Natural killer cell treated with Interleukin-12 subunit alpha and Interleukin-12 subunit beta and Interleukin-15 and Interleukin-18, amount 100 ng/mL, for 72 hours (primary cell): ENCODE data around the gene C4orf54. TPM values are rescaled to one million over a fixed set of nuclear protein-coding genes. Genes with fewer than 3 reads are reported as not detected.

Experiments used
- ATAC-seq, 2 donors: fragments of 150-1000 bp; cut with Tn5 transposase in 1 of 2; sonication (Bioruptor Pico), chemical (Tn5 transposase) in 1 of 2; 2 replicates each; pipeline ENCODE4 v1.10.0; 2021
- DNase-seq: peaks from one replicate; pipeline ENCODE4 v3.0.0; 2022; ENCODE audit warnings: low spot score
- H3K27ac Mint-ChIP-seq, 2 donors: 1 replicate in 1 of 2; 2 replicates in 1 of 2; pipeline ENCODE4 v1.8.0; 2022; ENCODE audit warnings: mixed read lengths in 2 of 2, mild to moderate bottlenecking in 1 of 2, moderate library complexity in 1 of 2
- H3K27me3 Mint-ChIP-seq, 2 donors: 1 replicate in 1 of 2; 2 replicates in 1 of 2; pipeline ENCODE4 v1.8.0; 2022; ENCODE audit warnings: mixed read lengths in 2 of 2
- H3K36me3 Mint-ChIP-seq: one replicate; pipeline ENCODE4 v1.8.0; 2022; ENCODE audit warnings: mixed read lengths
- H3K4me1 Mint-ChIP-seq, 2 donors: 1 replicate in 1 of 2; 2 replicates in 1 of 2; pipeline ENCODE4 v1.8.0; 2022; ENCODE audit warnings: low read depth in 2 of 2, mixed read lengths in 2 of 2, mild to moderate bottlenecking in 1 of 2
- H3K4me3 Mint-ChIP-seq: one replicate; pipeline ENCODE4 v1.8.0; 2022; ENCODE audit warnings: mixed read lengths
- H3K9me3 Mint-ChIP-seq: 2 replicates; pipeline ENCODE4 v1.8.0; 2022; ENCODE audit warnings: mixed read lengths
- total RNA-seq, 2 donors: library from RNA; stranded (reverse); gene quantifications; one replicate each; pipeline ENCODE4 v1.2.3, GENCODE V29; 2022

The C4orf54 gene
- total RNA-seq: not detected

GRCh38 chr4:99657798-99658197 is at the start of gene C4orf54:
C4orf54 (minus strand) TSS chr4:99657828; CDS start chr4:99654648, 3,180 bp downstream.
- Mint-ChIP-seq H3K4me3 (no peak within 1 kb of the TSS), H3K27ac (no peak within 1 kb of the TSS), H3K4me1 (no peaks in the 10 kb centered on the region), H3K9me3 (no peaks in the 10 kb centered on the region), H3K27me3 (peaks cover 3 to 8% of the 10 kb centered on the region in 2 donors), H3K36me3 (no peaks in the 10 kb centered on the region)
- DNase-seq (no peak), ATAC-seq (no peak)

GRCh38 chr4:99705891-99706290 is 48.3 kb upstream of the C4orf54 start:
- H3K9me3 Mint-ChIP-seq: peaks cover 3% of the 10 kb centered on the region
- ATAC-seq (no peak), DNase-seq (no peak)
- H3K4me1 Mint-ChIP-seq: no peaks in the 10 kb centered on the region
- peaks cover 8% of the 10 kb centered on the region for H3K36me3 Mint-ChIP-seq
- no peak overlapping the region for H3K27ac Mint-ChIP-seq
- H3K4me3 Mint-ChIP-seq: no peak overlapping the region
- peaks cover 0 to 15% of the 10 kb centered on the region in 2 donors for H3K27me3 Mint-ChIP-seq

- peaks cover 13% of the 10 kb centered on the region for H3K36me3 Mint-ChIP-seq
- no peak overlapping the region for H3K27ac Mint-ChIP-seq
- no peaks in the 10 kb centered on the region for H3K4me1 Mint-ChIP-seq
- ATAC-seq (no peak), DNase-seq (no peak)
- H3K27me3 Mint-ChIP-seq: peaks cover 0 to 35% of the 10 kb centered on the region in 2 donors
- H3K4me3 Mint-ChIP-seq: no peak overlapping the region
- peaks cover 9% of the 10 kb centered on the region for H3K9me3 Mint-ChIP-seq
Measured at GRCh38 chr4:99696801-99697200, 39.2 kb upstream of the C4orf54 start.

- H3K9me3 Mint-ChIP-seq: peaks cover 12% of the 10 kb centered on the region
- ATAC-seq (no peak), DNase-seq (no peak)
- no peaks in the 10 kb centered on the region for H3K4me1 Mint-ChIP-seq
- H3K36me3 Mint-ChIP-seq: peaks cover 15% of the 10 kb centered on the region
- no peak overlapping the region for H3K4me3 Mint-ChIP-seq
- no peak overlapping the region for H3K27ac Mint-ChIP-seq
- peaks cover 3 to 24% of the 10 kb centered on the region in 2 donors for H3K27me3 Mint-ChIP-seq
Measured at GRCh38 chr4:99693140-99693539, 35.5 kb upstream of the C4orf54 start.

- Mint-ChIP-seq H3K27me3 (peaks cover 3 to 24% of the 10 kb centered on the region in 2 donors), H3K9me3 (peaks cover 12% of the 10 kb centered on the region), H3K4me3 (no peak overlapping the region), H3K27ac (no peak overlapping the region), H3K36me3 (peaks cover 15% of the 10 kb centered on the region), H3K4me1 (no peaks in the 10 kb centered on the region)
- DNase-seq (no peak), ATAC-seq (no peak)
Measured at GRCh38 chr4:99690990-99691389, 33.4 kb upstream of the C4orf54 start.

- H3K27me3 Mint-ChIP-seq: peaks cover 3 to 23% of the 10 kb centered on the region in 2 donors
- no peak overlapping the region for H3K4me3 Mint-ChIP-seq
- peaks cover 14% of the 10 kb centered on the region for H3K36me3 Mint-ChIP-seq
- H3K27ac Mint-ChIP-seq: no peak overlapping the region
- peaks cover 12% of the 10 kb centered on the region for H3K9me3 Mint-ChIP-seq
- DNase-seq: no peak
- ATAC-seq: no peak
- no peaks in the 10 kb centered on the region for H3K4me1 Mint-ChIP-seq
Measured at GRCh38 chr4:99690472-99690871, 32.8 kb upstream of the C4orf54 start.

GRCh38 chr4:99687120-99687519 is 29.5 kb upstream of the C4orf54 start:
- peaks cover 8% of the 10 kb centered on the region for H3K36me3 Mint-ChIP-seq
- no peak overlapping the region for H3K4me3 Mint-ChIP-seq

GRCh38 chr4:99685234-99685633 is 27.6 kb upstream of the C4orf54 start:
- Mint-ChIP-seq H3K4me1 (no peaks in the 10 kb centered on the region), H3K27ac (no peak overlapping the region), H3K4me3 (no peak overlapping the region), H3K27me3 (peaks cover 7 to 8% of the 10 kb centered on the region in 2 donors), H3K36me3 (no peaks in the 10 kb centered on the region), H3K9me3 (peaks cover 3% of the 10 kb centered on the region)
- ATAC-seq: no peak
- DNase-seq: no peak

More at GRCh38 chr4:99687120-99687519, 29.5 kb upstream of the C4orf54 start:
- H3K27ac Mint-ChIP-seq: no peak overlapping the region
- H3K4me1 Mint-ChIP-seq: no peaks in the 10 kb centered on the region
- DNase-seq (no peak), ATAC-seq (no peak)
- peaks cover 9% of the 10 kb centered on the region for H3K9me3 Mint-ChIP-seq
- H3K27me3 Mint-ChIP-seq: peaks cover 8 to 14% of the 10 kb centered on the region in 2 donors

GRCh38 chr4:99683895-99684294 is 26.3 kb upstream of the C4orf54 start:
- no peak for ATAC-seq

GRCh38 chr4:99679976-99680375 is 22.3 kb upstream of the C4orf54 start:
- H3K36me3 Mint-ChIP-seq: peaks cover 4% of the 10 kb centered on the region
- ATAC-seq (no peak), DNase-seq (no peak)
- H3K4me1 Mint-ChIP-seq: no peaks in the 10 kb centered on the region
- H3K27me3 Mint-ChIP-seq: peaks cover 11 to 18% of the 10 kb centered on the region in 2 donors
- H3K9me3 Mint-ChIP-seq: peaks cover 6% of the 10 kb centered on the region
- no peak overlapping the region for H3K4me3 Mint-ChIP-seq
- H3K27ac Mint-ChIP-seq: no peak overlapping the region

More at GRCh38 chr4:99683895-99684294, 26.3 kb upstream of the C4orf54 start:
- no peaks in the 10 kb centered on the region for H3K36me3 Mint-ChIP-seq
- no peak overlapping the region for H3K27ac Mint-ChIP-seq
- no peaks in the 10 kb centered on the region for H3K4me1 Mint-ChIP-seq
- peaks cover 5 to 7% of the 10 kb centered on the region in 2 donors for H3K27me3 Mint-ChIP-seq
- no peaks in the 10 kb centered on the region for H3K9me3 Mint-ChIP-seq
- no peak overlapping the region for H3K4me3 Mint-ChIP-seq
- no peak for DNase-seq

GRCh38 chr4:99679204-99679603 is 21.6 kb upstream of the C4orf54 start:
- no peak for DNase-seq
- ATAC-seq: no peak
- no peaks in the 10 kb centered on the region for H3K4me1 Mint-ChIP-seq
- peaks cover 4% of the 10 kb centered on the region for H3K36me3 Mint-ChIP-seq
- no peak overlapping the region for H3K4me3 Mint-ChIP-seq
- H3K9me3 Mint-ChIP-seq: peaks cover 6% of the 10 kb centered on the region
- peaks cover 11 to 23% of the 10 kb centered on the region in 2 donors for H3K27me3 Mint-ChIP-seq
- H3K27ac Mint-ChIP-seq: no peak overlapping the region

- Mint-ChIP-seq H3K4me1 (no peaks in the 10 kb centered on the region), H3K27me3 (peaks cover 6 to 26% of the 10 kb centered on the region in 2 donors), H3K4me3 (no peak overlapping the region), H3K9me3 (peaks cover 21% of the 10 kb centered on the region), H3K36me3 (peaks cover 22% of the 10 kb centered on the region), H3K27ac (no peak overlapping the region)
- no peak for ATAC-seq
- no peak for DNase-seq
Measured at GRCh38 chr4:99677161-99677560, 19.5 kb upstream of the C4orf54 start.

GRCh38 chr4:99670409-99671073 is 12.9 kb upstream of the C4orf54 start:
- peaks cover 23% of the 10 kb centered on the region for H3K9me3 Mint-ChIP-seq
- no peak overlapping the region for H3K27ac Mint-ChIP-seq
- no peaks in the 10 kb centered on the region for H3K4me1 Mint-ChIP-seq
- peaks cover 0 to 28% of the 10 kb centered on the region in 2 donors for H3K27me3 Mint-ChIP-seq
- no peak overlapping the region for H3K4me3 Mint-ChIP-seq
- ATAC-seq: no peak
- peaks cover 24% of the 10 kb centered on the region for H3K36me3 Mint-ChIP-seq
- no peak for DNase-seq

GRCh38 chr4:99669084-99669483 is 11.5 kb upstream of the C4orf54 start:
- no peak for DNase-seq
- H3K27me3 Mint-ChIP-seq: peaks cover 0 to 21% of the 10 kb centered on the region in 2 donors

More at GRCh38 chr4:99669084-99669483, 11.5 kb upstream of the C4orf54 start:
- no peak overlapping the region for H3K4me3 Mint-ChIP-seq
- no peak for ATAC-seq
- H3K36me3 Mint-ChIP-seq: peaks cover 24% of the 10 kb centered on the region
- H3K9me3 Mint-ChIP-seq: peaks cover 23% of the 10 kb centered on the region
- no peak overlapping the region for H3K27ac Mint-ChIP-seq
- no peaks in the 10 kb centered on the region for H3K4me1 Mint-ChIP-seq
